Fibroblast of upper back skin (primary cell): Measurements from ENCODE around the gene TLL1.

Experiments
- DNase-seq: peaks from one replicate; pipeline ENCODE4 v3.0.0-alpha.2; 2013

The TLL1 gene

DNA sequence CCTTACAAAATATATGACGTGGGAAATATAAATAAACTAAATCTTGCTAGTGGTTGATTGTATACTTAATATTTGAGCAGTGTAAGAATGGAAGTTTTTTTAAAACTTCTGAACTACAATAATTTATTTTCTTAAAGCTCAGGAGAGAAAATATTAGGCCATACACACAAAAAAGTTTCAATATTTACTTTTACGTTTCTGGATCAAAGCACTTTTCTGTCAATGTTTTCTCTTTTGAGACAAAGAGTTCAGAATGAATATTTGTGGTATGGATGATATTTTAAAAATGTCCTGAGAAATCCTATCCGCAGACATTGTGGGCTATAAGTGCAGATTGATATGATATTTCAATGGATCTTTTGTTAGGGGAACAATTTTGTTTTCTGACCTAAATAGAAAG, 109.9 kb downstream of the TLL1 start:
- DNase-seq: no peak

DNA sequence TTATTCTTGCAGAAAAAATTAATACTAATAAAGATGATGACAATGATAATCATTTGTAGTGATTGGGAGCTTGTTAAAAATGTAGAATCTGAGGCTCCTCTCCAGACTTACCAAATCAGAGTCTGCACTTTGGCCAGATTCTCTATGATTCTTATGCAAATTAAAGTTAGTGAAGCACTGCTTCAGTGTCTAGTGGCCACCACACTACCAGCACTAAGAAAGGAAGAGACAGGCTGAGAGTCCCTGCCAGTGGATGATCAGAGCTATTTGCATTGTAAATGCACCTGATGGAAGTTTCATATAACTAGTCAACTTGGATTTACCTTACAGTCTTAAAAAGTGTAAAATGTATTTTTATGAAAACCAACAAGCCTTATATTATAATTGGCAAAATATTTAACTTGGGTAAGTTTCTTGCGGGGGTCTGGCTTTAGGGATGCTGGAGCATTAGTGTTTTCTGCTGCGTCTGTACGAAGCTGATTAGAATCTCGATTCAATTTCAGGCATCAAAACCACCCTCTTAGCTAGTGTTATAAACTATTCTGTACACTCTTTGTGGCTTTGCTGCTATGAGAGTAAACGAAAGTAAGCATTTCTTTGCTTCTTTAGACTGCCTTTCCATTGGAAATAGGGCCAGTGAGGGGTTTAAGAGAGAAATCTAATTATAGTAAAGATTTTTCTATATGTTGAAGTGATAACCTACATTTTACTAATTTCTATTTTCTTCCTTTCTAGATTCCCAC, 114.1 kb downstream of the TLL1 start:
- no peak for DNase-seq

DNA sequence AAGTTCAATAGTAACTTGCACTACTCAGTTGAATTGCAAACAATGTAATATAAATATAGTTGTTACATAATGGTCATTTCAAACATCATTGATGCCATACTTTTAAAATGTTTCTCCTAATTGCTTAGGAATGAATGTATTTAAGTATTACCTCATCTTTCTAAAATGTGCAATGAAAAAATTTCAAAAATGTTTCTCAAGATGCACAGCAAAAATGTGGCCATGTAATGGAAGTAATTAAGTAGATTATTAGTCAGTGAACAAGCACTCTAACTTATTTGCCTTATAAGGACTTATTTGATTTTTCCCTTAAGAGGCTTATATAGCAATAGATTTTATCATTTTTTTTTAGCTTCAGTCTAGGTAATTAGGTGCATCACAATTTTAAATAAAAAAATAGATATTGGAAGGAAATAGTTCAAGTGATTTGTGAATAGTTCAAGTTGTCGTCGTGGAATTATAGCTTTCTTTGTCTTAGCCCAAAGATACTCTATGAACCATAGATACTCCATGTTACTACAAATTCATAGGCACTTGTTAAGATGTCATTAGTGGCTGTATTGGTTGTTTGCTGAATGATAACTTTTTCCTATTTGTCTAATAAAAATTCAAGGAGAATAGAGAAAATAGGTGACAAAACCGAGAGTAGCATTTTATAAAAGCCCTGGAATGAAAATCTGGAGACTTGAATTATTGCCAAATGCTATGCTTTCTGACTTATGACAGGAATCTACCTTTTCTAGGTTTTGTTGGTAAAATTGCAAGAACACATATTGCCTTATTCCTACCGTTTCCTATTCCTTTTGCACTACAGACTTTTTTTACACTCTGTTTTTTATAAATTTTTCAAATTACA, 118.5 kb downstream of the TLL1 start:
- peak; percentile 82 for DNase-seq

DNA sequence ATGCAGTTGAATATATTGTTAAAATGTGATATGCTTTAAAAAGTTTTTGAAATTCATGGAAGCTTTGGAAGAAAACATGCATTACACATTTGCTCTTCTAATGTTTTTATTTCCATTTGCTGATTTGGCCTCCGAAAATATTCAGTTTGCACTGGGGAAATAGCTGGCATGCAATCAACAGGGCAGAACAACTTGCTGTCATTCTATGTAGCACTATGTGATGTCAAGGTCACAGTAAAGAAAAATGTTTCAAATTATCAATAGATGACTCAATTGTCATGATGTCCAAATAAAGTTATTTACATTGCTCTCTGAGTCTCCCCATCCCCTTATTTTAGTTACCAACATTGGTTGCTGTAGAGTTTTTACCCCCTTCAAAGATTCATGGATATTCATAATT, 119.2 kb downstream of the TLL1 start:
- peak; percentile 34 for DNase-seq

DNA sequence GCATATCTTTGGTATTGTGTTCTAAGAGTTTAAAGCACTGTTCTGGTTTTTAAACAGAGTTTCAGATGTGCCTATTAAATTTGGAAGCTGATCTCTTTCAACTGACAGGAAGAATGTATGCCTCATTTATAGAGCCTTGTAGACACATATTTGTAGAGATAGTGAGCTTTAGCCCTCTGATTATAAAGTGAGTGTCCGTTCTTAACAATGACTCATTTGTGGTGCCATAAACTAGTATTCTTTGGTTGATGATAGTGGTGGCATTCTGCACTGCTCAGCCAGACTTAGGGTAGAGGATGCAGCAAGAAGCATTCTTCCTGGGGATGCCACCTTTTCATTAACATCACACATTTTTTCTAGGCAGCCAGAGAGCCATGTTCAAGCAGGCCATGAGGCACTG, 121.7 kb downstream of the TLL1 start:
- DNase-seq: peak; percentile 49

DNA sequence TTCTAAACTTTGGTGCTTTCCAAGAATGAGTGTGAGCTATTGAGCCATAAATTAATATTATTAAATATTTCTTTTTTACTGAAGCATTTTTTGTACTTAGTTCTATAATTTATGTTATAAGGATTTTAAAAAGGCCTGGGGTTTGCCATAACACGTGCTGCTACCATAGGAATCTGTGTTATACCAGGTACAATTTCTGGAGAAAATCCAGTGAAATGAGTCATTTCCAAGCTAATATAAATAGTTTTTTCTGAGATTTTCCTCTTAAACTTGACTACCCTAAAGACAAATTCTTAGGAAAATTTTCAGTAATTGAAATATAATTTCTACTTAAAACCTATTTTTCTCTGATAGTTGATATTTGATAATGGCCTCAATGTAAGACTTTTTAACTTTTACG, 130.8 kb downstream of the TLL1 start:
- peak; percentile 12 for DNase-seq

DNA sequence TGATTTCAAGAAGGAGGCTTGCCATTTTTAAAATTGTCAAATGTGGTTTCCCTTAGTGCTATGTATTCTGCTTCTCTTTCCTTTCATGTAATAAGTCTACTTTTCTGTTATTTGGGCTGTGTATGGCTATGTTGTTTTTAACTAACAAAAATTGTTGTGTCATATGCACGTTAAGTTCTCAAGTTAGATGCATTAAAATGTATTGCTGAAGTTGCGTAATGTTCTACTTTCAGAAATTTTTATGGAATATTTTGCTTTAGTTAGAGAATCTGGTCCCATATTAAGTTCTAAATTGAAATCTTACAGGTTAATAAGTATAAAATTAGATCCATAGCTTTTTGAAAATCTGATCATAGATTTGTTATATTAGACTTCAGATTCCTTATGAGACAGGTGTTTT, 133.2 kb downstream of the TLL1 start:
- DNase-seq: no peak

DNA sequence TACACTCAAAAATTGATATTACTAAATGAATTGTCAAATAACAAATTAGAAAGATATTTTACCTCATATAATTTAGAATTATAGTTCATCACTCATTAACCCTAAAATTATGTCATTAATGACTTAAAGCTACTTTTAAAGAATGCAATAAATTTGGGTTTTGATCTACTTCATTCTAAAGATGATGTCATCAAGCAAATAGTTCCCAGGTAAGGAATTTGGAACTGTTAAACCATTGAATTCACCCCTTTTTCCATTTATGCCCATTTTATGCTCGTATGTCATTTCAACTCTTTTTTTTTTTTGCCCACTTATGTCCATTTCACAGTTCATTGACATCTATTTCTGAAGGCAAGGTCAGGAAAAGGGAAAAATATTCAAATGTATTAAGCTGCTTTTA, 135.5 kb downstream of the TLL1 start:
- DNase-seq: no peak

DNA sequence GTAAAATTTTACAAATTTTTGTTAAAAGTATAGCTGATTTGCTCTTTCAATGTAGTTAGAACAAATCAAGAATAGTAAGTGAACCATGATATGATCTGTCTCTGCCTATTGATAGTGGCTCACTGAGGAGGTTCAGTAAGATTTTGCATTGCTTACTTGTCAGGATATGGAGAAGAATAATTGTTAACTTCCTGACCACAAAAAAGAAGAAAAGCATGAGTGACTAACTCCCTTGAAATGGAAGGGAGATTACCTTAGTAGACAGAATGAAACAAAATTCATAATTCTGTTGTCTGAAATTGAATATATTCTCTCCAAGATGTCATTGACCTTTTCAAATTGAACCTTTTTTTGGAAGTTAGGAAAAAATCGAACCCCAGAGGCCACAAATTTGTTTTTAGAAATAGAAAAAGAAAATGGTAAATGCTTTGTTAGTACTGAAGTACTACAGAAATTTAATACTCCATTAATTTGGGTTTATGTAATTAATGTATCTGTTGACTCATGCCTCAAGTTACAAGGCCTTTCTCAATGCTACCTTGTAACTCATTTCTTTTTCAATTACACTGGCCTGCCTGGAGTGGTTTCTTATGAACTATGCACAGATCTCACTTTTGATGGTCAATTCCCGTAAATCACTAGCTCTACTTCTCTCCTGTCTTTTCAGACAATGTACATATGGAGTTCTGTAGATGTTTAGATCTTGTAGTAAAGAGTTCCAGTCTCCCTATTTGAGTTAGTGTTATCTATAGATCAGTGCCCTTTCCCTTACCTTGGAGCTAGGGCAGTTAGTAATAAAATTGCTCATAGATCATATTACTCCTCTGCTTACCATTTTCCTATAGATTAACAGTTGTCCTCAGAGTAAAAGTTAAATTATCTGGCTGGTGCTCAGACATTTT, 139.3 kb downstream of the TLL1 start:
- peak; percentile 58 for DNase-seq

DNA sequence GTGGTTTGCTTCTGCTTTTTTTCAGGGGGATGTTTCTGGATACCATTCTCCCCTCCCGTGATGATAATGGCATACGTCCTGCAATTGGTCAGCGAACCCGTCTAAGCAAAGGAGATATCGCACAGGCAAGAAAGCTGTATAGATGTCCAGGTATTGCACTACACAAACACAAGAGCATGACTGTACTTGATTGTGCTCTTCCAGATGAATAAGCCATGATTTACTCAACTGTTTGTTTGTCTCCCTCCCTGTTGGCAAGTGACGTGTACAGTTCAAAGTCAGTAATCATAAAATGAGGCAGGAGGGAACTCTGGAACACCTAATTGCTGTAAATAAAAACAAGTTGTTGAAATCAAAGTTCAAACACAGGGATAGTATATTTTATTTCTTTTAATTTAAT, 141.4 kb downstream of the TLL1 start:
- no peak for DNase-seq

DNA sequence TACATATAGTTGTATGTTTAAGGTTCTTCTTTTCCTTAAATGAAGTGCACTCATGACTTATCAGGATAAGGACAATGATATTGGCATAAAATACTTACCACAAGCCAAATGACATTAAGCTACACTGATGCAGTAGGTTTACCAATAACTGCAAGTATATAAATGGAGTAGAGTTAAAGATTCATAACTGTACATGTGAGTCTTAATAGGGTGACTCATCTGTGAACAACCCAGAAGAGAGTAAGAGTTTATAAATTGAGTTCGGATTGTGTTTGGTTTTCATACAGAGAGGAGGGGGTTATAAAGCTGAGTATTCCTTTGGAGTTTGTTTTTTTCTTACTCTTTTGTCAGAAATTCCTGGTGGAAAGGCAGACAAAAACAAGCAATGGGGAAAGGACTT, 144.8 kb downstream of the TLL1 start:
- peak; percentile 21 for DNase-seq

DNA sequence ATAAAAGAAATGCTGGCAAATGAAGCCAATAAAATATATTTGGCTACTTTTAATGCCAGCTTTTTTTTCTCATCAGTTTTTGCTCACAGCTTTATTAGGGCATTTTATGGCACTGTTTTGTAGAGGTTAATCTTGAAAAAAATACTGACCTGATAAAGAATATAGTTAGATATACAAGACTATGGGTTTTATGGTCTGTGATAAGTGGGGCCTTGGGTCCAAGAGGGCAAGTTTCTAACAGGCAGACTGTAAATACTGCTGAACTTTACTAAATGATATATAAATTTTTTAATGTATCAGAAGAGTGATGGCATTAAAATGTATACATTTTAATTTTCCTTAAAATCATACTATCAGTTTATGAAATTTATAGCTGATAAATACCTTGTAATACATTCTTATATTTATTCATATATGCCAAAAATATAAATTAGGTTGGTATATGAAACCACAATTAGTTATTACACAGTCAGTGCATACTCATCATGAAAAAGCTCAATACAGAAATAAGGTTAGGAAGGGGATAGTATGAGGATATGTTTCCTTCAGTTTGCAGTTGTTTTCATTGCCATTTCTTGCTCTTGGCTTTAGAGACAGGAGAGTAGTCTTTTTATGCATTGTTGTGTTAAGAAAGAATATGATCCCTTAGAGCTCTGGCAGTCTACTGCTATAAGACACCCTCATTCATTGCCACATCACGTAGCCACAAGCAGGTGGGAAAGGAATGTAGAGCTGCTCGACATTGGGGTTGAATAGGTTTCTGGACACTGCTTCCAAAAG, 146.6 kb downstream of the TLL1 start:
- no peak for DNase-seq

DNA sequence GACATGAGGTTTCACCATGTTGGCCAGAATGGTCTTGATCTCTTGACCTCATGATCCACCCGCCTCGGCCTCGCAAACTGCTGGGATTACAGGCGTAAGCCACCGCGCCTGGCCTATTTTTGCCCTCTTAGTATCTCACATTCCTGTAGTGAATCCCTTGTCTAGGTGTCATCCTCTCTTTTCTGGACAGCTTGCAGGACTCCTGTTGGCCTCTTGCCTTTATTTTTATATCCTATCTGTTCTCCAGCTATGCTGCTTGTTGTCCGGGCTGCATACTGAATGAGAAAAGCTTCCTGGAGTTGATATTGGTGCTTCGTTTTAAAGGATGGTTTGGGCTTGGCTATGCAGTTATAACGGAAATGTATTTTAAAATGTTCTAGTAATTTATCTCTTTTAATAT, 148.6 kb downstream of the TLL1 start:
- DNase-seq: no peak

DNA sequence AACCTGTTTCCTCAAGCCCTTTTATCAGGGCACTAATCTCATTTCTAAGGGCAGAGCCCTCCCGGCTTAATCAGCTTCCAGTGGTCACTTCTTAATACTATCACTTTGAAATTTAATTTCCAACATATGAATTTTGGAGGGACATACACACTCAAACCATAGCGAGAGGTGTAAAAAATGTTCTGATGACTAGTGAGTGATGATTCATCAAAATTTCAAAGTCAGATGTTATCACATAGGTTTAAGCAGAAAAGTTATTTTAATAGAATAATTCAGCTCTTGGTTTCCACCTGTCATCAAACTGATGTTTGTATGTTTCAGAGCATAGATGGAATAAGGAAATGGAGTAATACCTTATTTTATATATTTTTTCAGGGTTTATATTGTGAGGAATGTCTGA, 161.9 kb downstream of the TLL1 start:
- DNase-seq: no peak

DNA sequence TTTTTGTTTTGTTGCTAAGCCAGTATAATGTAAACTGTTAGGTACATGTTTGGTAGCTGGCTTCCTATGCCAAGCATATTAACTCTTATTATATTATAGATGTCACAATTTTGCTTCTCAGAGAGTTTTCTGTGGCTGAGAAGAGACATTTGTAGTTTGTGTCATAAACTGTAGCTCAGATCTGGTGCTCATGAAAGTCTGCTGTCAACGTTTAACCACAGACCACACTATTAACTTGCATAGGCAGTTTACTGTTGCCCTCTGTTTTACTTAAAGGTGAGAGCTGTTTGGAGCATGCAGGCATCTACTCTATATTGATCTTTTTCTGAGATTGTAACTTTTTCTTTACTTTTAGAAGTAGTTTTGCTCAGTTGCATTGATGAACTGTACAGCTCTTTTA, 166.8 kb downstream of the TLL1 start:
- no peak for DNase-seq

DNA sequence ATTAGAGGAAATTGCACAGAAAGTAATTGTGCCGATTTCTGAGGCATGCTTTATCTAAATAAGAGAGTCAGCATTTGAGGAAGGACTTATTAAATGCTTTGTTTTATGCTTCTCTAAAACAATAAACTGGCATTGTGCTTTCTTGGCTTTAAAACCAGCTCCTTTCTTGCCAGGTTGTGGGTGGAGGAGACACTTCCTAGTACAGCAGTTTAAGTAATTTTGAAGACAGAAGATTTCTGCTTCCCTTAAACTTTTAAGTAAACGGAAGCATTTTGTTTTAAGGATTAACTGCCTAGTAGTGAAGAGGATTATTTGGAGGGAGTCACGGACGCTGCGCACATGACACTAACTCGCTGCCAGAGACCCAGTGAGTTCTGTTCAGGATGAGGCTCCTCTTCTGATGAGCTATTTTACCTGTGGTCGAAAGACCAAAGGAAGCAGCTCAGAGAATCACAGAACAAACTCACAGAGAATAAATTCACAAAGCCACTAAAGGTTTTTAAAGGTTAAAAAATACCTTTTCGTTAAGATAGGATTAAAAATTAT, 169.5 kb downstream of the TLL1 start:
- DNase-seq: no peak

DNA sequence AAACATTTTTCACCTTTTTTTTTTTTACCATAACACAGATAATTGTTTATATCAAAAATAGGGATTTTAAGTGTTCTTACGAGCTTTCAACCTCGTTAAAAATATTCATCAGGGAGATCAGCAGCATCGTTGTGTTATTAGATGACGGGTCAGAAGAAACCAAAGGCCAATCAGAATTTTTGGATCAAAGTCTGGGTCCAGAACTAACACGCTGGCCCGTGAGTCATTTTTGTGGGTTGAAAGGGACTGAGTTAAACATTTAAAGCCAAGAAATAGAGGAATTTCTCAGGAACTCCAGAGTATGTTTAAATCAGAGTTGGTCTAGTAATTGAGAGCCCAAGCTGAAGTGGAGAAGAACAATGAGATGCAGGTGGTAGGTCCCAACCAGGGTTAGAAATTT, 170.8 kb downstream of the TLL1 start:
- DNase-seq: no peak

DNA sequence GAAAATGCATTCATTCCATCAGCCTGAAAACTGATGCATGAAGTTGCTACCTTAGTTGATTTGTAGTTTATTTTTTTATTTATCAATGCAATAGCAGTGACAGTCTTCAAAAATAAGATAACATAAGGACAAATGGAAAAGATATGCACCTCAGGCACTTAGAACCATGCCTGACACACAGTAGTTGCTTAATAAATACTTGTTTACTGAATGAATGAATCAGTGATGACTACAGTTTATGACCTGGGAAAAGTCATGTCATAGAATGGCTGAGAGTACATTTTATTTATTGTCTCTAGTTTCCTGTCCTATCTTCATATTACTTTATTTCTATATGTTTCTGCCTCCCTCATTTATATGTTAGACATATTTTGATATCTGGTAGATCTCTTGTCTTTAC, 171.8 kb downstream of the TLL1 start:
- no peak for DNase-seq

DNA sequence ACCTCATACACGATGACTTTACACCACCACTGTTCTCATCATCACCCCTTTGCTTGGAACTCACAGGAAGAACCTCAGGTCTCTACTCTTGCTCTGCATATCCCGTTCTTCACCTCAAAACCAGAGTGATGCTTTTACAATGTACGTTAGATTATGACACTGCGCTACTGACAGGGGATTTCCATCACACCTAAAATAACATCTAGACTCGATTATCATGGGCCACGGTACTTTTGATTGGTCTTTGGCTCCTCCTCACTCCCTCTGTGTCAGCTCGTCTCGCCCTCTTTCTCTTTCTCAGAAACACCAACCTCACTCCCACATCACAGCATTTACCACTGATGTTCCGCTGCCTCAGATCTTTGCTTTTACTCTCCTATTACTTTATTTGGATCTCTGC, 172.4 kb downstream of the TLL1 start:
- no peak for DNase-seq

DNA sequence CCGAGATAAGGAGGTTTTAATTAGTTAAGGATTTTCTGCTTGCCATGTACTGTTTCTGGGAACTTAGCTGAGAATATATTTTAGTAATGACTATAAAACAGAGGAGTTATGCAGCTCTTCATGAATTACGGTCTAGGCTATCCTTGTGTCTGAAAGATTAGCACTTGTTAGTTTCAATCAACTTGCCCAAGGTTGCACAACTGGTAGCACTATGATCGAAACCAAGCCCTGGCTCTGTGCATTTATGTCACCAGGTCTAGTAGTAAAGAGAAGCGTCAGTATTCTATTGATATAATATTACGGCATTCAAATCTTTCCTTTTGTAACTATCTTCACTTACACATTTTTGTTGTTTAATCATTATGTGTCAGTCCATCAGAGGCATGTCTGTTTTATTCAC, 176.0 kb downstream of the TLL1 start:
- no peak for DNase-seq

DNA sequence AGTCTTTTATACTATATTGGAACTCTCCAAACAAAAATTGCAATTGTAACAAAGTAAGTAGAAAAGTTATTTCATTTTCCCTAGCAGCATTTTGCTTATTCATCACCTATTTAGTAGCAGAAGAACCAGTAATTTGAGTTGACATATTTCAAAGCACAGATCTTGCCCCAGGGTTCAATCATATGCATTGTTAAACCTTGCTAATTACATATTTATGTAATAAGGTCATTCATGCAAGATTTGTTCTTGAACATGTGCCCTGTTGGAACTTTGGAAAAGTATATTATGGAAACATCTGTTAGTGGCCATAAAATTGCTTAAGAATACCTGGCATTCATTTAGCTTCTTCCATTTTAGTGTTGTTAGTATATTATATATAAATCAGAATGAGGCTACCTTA, 191.7 kb downstream of the TLL1 start:
- no peak for DNase-seq

DNA sequence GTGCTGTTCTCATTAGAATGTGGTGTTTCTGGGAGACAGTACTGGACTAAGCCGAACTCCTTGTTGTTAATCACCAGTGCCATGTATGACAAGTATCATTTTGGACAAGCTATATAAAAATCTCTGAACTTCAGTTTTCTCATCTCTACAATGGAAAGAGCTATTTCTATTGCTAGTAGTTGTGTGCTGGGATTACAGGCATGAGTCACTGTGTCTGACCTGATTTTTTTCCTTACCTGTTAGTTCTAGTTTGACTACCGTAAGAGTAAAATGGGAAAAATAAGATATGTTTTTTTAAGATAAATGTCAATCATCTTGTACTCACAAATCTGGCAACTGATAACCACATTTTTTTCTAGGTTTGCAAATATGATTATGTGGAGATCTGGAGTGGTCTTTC, 192.3 kb downstream of the TLL1 start:
- DNase-seq: no peak
